Esophagus muscularis mucosa (tissue), 3 donors: ENCODE data around the gene TDRD5.

Experiments used
- POLR2A ChIP-seq: fragments of 450-650 bp; IDR thresholded peaks from one replicate; pipeline ENCODE4 v1.6.1; 2017; ENCODE audit warnings: antibody characterized with exemption, moderate library complexity, mild to moderate bottlenecking, low read depth
- TF ChIP-seq, protein P1 (sequence below), 3 experiments: fragments of 200-600 bp in 2 of 3; fragments of 450-650 bp in 1 of 3; sonication (generic) in 2 of 3; IDR thresholded peaks; one replicate each; pipeline ENCODE4 v1.5.1; 2017 to 2019; ENCODE audit warnings: antibody characterized with exemption in 3 of 3, mild to moderate bottlenecking in 2 of 3, moderate library complexity in 1 of 3

DNA sequence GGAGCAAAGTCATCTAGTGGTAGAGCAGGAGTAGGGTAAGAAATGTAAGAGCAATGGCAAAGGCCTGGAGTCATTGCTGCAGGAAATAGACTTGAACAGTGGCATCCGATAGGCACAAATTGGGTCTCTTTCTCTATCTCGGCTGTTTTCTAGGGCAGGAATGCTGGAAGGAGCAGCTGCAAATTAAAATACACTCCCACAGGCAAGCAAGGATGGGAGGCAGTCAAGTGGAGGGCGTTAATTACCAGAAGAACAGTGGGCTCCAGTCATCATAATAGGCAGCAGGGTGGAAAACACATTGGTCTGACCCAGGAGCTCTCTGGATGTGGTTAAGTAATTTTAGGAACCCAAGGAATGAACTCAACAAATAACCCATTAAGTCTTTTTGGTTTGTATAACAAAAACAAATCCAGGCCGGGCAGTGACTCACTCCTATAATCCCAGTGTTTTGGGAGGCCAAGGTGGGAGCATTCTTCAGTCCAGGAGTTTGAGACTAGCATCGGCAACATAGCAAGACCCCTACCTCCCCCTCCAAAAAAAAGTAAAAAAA is 7.8 kb upstream of the TDRD5 start:
- TF ChIP-seq, protein P1, sequence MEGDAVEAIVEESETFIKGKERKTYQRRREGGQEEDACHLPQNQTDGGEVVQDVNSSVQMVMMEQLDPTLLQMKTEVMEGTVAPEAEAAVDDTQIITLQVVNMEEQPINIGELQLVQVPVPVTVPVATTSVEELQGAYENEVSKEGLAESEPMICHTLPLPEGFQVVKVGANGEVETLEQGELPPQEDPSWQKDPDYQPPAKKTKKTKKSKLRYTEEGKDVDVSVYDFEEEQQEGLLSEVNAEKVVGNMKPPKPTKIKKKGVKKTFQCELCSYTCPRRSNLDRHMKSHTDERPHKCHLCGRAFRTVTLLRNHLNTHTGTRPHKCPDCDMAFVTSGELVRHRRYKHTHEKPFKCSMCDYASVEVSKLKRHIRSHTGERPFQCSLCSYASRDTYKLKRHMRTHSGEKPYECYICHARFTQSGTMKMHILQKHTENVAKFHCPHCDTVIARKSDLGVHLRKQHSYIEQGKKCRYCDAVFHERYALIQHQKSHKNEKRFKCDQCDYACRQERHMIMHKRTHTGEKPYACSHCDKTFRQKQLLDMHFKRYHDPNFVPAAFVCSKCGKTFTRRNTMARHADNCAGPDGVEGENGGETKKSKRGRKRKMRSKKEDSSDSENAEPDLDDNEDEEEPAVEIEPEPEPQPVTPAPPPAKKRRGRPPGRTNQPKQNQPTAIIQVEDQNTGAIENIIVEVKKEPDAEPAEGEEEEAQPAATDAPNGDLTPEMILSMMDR (IDR thresholded peaks at IDR 0.05): no peak
- no peak for TF ChIP-seq POLR2A
